Hematopoietic multipotent progenitor cell treated with erythropoietin and hydrocortisone succinate and interleukin-3 and kit ligand, for 8 days (in vitro differentiated cells): ENCODE results near the gene RNF208.

ENCODE experiments used
- DNase-seq: peaks from one replicate; pipeline ENCODE4 v3.0.0-alpha.2; 2015

Gene RNF208

DNA sequence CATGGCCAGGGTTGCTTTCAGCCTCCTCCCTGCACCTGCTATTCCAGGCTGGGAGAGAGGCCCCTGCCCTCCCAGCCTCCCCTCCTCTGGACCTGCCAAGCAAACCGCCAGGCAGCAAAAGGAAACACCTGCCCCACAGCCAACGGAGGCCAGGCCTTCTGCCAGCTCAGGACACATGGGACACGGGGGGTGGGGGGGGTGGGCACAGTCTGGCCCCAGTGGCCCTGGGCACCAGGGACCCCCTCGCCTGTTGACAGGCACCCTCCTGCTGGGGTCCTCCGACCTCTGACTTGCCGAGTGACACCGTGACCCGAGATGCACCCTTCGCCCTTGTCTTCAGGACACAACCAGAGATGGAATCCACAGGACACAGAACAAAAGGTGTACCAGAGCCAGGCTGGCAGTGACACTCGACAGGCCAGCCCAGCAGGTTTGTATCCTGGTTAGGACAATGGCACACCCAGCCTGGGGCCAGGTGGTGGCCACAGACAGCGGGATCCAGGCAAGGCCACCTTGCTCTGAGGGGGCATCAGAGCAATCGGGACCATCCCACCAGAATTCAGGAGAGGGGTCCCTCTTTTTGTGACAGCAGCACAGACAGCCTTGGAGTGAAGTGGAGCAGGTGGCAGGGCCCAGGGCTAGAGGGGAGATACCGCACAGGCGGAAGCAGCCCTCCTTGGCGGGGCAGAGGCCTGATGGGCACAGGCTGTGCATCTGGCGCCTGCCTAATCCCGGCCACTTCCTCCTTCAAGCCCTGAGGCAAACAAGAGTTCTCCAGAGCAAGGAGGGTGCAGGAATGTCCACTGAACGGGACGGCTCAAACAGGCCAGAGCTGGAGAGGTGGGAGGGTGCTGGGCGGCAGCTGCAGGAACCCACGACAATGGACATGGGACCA is 48.9 kb downstream of the RNF208 start:
- DNase-seq: no peak

DNA sequence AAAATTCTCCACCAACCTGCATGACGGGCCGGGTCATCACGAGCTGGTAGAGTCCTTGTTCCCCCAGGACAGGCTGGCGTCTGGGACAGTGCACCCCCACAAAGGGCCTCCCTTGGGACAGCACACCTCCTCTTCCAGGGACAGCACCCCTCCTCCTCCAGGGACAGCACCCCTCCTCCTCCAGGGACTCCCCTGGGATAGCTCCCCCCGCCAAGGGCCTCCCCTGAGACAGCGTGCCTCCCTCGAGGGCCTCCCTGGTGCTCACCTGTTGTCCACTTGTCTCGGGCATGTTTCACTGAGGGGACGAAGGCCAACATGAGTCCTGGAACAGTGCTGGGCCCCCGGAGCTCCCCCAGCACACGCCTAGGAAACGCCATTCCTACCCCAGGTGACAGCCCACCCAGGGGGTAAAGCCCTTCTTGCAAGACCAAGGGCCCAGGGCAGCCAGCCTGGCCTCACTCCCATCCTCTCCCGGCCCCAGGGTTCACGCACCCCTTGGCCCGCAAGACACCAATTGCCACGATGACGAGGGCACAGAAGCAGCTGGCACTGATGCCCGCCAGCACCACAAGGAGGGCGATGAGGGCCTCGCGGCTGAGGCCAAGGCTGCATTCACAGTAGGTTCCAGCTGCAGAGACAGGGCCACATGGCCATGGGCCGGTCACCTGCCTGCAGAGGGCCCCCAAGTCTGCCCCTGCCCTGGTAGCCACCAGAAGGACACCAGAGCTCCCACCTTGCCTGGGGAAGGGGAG is 50.7 kb downstream of the RNF208 start:
- no peak for DNase-seq

DNA sequence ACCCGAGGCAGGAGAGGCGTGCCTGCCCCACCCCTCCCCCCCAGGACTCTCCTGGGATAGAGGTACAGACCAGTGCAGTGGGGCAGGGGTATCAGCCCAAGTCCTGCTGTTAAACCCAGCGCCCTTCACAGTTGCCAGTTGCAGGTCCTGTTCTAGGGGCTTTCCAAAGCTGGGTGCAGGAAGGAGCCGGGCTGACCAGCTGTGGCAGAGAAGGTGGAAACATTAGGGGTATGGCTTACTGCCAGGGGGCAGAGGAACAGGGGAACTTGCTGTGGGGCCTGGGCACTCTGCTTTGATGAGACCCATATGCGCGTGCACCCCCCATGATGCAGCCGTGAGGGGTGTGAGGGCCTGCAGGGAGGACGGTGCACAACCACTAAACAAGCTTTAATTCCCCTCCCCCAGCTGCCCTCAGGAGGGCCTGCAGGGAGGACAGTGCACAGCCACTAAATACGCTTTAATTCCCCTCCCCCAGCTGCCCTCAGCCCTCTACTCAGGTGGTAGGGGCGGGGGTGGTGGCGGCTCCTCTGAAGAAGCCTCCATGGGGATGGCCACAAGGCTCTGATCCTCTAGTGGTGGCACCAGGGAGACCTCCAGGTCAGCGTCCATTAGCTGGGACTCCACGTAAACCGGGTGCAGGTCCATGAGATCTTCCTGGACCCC is 51.4 kb downstream of the RNF208 start:
- no peak for DNase-seq
